Measurements from ENCODE around the gene TGM4. TPM values are rescaled to one million over a fixed set of nuclear protein-coding genes. Genes with fewer than 3 reads are reported as not detected.

TGM4 gene
- total and polyA plus RNA-seq, 12 donors: not detected

- Histone ChIP-seq H3K27ac (no peak overlapping the region), H3K4me3 (no peak overlapping the region), H3K27me3 (peaks cover 0 to 10% (median 0%) of the 10 kb centered on the region in 7 donors), H3K9me3 (no peaks in the 10 kb centered on the region), H3K36me3 (no peaks in the 10 kb centered on the region), H3K4me1 (no peaks in the 10 kb centered on the region)
- intact Hi-C loops (cut with DNase I): no loop called here
- no peak for TF ChIP-seq CTCF (IDR thresholded peaks at IDR 0.05)
- 53 to 62% methylated on average over 2 of the region's 2 CpGs for WGBS, 2 donors
- ATAC-seq (no peak), DNase-seq (no peak)
Measured at GRCh38 chr3:44909063-44909462, 34.7 kb downstream of the TGM4 start.

- no peak for TF ChIP-seq CTCF (IDR thresholded peaks at IDR 0.05)
- no peak for DNase-seq
- Histone ChIP-seq H3K27ac (no peak overlapping the region), H3K4me3 (no peak overlapping the region), H3K4me1 (peaks cover 0 to 9% (median 3%) of the 10 kb centered on the region in 9 donors), H3K27me3 (peaks cover 0 to 10% (median 0%) of the 10 kb centered on the region in 7 donors), H3K36me3 (no peaks in the 10 kb centered on the region), H3K9me3 (no peaks in the 10 kb centered on the region)
- 89 to 91% methylated on average over 3 of the region's 3 CpGs for WGBS, 2 donors
- no peak for ATAC-seq
- intact Hi-C loops (cut with DNase I): loop anchor here in 8 of 10 donors (5.0 kb wide), 2 partner anchors 373 to 378 kb away; no protein-coding TSS in a partner anchor
Measured at GRCh38 chr3:44910693-44911092, 36.3 kb downstream of the TGM4 start.

- WGBS, 2 donors: 24% methylated on average over 4 of the region's 4 CpGs
- peaks cover 0 to 15% (median 7%) of the 10 kb centered on the region in 9 donors for H3K4me1 ChIP-seq
- peak; percentile 44 to 65 for DNase-seq
- no peak overlapping the region for H3K27ac ChIP-seq
- H3K4me3 ChIP-seq: no peak overlapping the region
- peaks cover 0 to 10% (median 0%) of the 10 kb centered on the region in 7 donors for H3K27me3 ChIP-seq
- intact Hi-C loops (cut with DNase I): loop anchor here (2.0 to 5.0 kb wide), 3 partner anchors 377 to 382 kb away; no protein-coding TSS in a partner anchor
- peak; percentile 62 to 85 (median 83) for TF ChIP-seq CTCF (IDR thresholded peaks at IDR 0.05)
- peak in 7 of 8 donors; percentile 52 to 75 (median 66) for ATAC-seq
- peaks cover 0 to 21% (median 0%) of the 10 kb centered on the region in 9 donors for H3K36me3 ChIP-seq
- no peaks in the 10 kb centered on the region for H3K9me3 ChIP-seq
Measured at GRCh38 chr3:44913868-44914468, 39.6 kb downstream of the TGM4 start.

GRCh38 chr3:44914936-44915335 lies 40.5 kb downstream of the TGM4 start:
- ATAC-seq (peak in 6 of 8 donors; percentile 24 to 58 (median 36)), DNase-seq (no peak)
- Histone ChIP-seq H3K9me3 (no peaks in the 10 kb centered on the region), H3K4me1 (peaks cover 0 to 15% (median 7%) of the 10 kb centered on the region in 9 donors), H3K27me3 (peaks cover 0 to 6% (median 0%) of the 10 kb centered on the region in 7 donors), H3K27ac (no peak overlapping the region), H3K36me3 (peaks cover 0 to 27% (median 0%) of the 10 kb centered on the region in 9 donors), H3K4me3 (no peak overlapping the region)
- TF ChIP-seq CTCF (IDR thresholded peaks at IDR 0.05): peak in 4 of 9 donors; percentile 17 to 35 (median 24)
- intact Hi-C loops (cut with DNase I): loop anchor here (2.0 to 5.0 kb wide), 3 partner anchors 378 to 383 kb away; no protein-coding TSS in a partner anchor
- WGBS, 2 donors: 50 to 69% methylated on average over 4 of the region's 4 CpGs
